OCI-LY3 (cell line): ENCODE results near the gene CLMP.

Experiments used
- EZH2phosphoT487 ChIP-seq: fragments of 200-600 bp; shearing (Covaris generic); IDR thresholded peaks from 2 replicates; pipeline ENCODE4 v1.6.1; 2018; ENCODE audit warnings: antibody characterized with exemption, mixed run types, low read depth
- TF ChIP-seq, protein P1 (sequence below): fragments of 200-600, 300-600 bp; sonication (generic); IDR thresholded peaks from 2 replicates; pipeline ENCODE4 v1.5.1; 2014; ENCODE audit warnings: antibody characterized with exemption, low read length, low read depth

DNA sequence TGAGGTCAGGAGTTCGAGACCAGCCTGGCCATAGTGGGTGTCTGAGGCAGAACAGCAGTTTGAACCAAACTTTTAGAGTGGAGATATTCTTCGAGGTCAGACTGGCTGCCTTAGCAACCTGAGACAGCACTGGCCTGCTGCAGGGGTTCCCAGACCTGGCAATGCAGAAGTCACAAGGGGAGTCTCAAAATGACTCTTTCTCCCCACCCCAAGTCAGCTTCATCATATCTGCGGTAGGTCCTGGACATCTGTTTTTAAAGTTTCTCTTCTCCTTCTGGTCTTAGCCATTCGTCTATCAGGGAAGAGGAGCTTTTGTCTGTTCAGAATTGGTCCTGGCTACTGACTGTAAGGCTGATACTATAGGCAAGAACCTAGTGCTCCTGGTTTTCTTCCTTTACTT, 14.5 kb upstream of the CLMP start:
- TF ChIP-seq, protein P1, sequence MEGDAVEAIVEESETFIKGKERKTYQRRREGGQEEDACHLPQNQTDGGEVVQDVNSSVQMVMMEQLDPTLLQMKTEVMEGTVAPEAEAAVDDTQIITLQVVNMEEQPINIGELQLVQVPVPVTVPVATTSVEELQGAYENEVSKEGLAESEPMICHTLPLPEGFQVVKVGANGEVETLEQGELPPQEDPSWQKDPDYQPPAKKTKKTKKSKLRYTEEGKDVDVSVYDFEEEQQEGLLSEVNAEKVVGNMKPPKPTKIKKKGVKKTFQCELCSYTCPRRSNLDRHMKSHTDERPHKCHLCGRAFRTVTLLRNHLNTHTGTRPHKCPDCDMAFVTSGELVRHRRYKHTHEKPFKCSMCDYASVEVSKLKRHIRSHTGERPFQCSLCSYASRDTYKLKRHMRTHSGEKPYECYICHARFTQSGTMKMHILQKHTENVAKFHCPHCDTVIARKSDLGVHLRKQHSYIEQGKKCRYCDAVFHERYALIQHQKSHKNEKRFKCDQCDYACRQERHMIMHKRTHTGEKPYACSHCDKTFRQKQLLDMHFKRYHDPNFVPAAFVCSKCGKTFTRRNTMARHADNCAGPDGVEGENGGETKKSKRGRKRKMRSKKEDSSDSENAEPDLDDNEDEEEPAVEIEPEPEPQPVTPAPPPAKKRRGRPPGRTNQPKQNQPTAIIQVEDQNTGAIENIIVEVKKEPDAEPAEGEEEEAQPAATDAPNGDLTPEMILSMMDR: no peak
- no peak for TF ChIP-seq EZH2phosphoT487
